HUDEP-2 (cell line): Measurements from ENCODE around the gene KLHL36.
A peak's percentile ranks its signal among the peaks of the same experiment; 100 is the strongest.

Source experiments
- DNase-seq, 76 experiments: peaks; one replicate each; lab custom pipeline; 2025; ENCODE audit not compliant: unreplicated experiment in 76 of 76; lab: John Stamatoyannopoulos, UW

The KLHL36 gene

GRCh38 chr16:84641643-84642358 is 6.5 kb upstream of the KLHL36 start:
- no peak for DNase-seq

- DNase-seq, result no peak
Measured at GRCh38 chr16:84643180-84643583, 5.1 kb upstream of the KLHL36 start.

GRCh38 chr16:84643674-84644073 is 4.6 kb upstream of the KLHL36 start:
- no peak for DNase-seq

- DNase-seq, result peak in 4 of 76 experiments; percentile 3 to 7 (median 6)
Measured at GRCh38 chr16:84648595-84649510, 542 bp downstream of the KLHL36 start.

GRCh38 chr16:84649511-84649861 is 1.2 kb downstream of the KLHL36 start:
- DNase-seq, result no peak

GRCh38 chr16:84650062-84650991 is 2.0 kb downstream of the KLHL36 start:
- DNase-seq, result no peak

GRCh38 chr16:84652566-84652965 is 4.3 kb downstream of the KLHL36 start:
- no peak for DNase-seq

GRCh38 chr16:84654238-84654637 is 5.9 kb downstream of the KLHL36 start:
- DNase-seq, result no peak

- DNase-seq, result no peak
Measured at GRCh38 chr16:84654998-84655397, 6.7 kb downstream of the KLHL36 start.

GRCh38 chr16:84656649-84657048 is 8.3 kb downstream of the KLHL36 start:
- no peak for DNase-seq

- no peak for DNase-seq
Measured at GRCh38 chr16:84657229-84657837, 9.0 kb downstream of the KLHL36 start.

- no peak for DNase-seq
Measured at GRCh38 chr16:84658690-84659089, 10.4 kb downstream of the KLHL36 start.

- no peak for DNase-seq
Measured at GRCh38 chr16:84659656-84660300, 11.5 kb downstream of the KLHL36 start.

GRCh38 chr16:84660973-84661372 is 12.7 kb downstream of the KLHL36 start:
- no peak for DNase-seq

- DNase-seq, result no peak
Measured at GRCh38 chr16:84661418-84662060, 13.2 kb downstream of the KLHL36 start.

GRCh38 chr16:84662471-84662870 is 14.2 kb downstream of the KLHL36 start:
- DNase-seq, result no peak

GRCh38 chr16:84663433-84664101 is 15.3 kb downstream of the KLHL36 start:
- DNase-seq, result no peak

- no peak for DNase-seq
Measured at GRCh38 chr16:84665359-84665758, 17.0 kb downstream of the KLHL36 start.

- no peak for DNase-seq
Measured at GRCh38 chr16:84665843-84666242, 17.5 kb downstream of the KLHL36 start.
